K562 (cell line): ENCODE results near the gene ADTRP. TPM values are rescaled to one million over a fixed set of nuclear protein-coding genes. Genes with fewer than 3 reads are reported as not detected.

ENCODE experiments used
- ATAC-seq: fragments of 200-7000 bp; cut with Tn5 transposase; 3 replicates; pipeline ENCODE4 v1.9.1; 2020; ENCODE audit warnings: moderate library complexity
- BruUV-seq: library from RNA; stranded (reverse); fragments of 400-500 nt; replicated peaks from 2 replicates; lab custom pipeline; 2021; lab: Mats Ljungman, UMichigan
- CTCF ChIA-PET: fragments of 300-600 bp; formaldehyde crosslinking; extraction: SDS; loops from one replicate; lab custom pipeline; 2021; ENCODE audit warnings: low intra/inter-chr PET ratio; lab: Yijun Ruan, JAX
- POLR2A ChIA-PET: fragments of 300-600, 350-650 bp; sonication (Branson Sonifier 250); formaldehyde crosslinking; extraction: SDS; loops from one replicate; lab custom pipeline; 2021; ENCODE audit warnings: antibody characterized with exemption, inconsistent platforms; lab: Yijun Ruan, JAX
- DNase-seq, 4 experiments: peaks; one replicate each; pipeline versions ENCODE4 v3.0.0 to v3.0.0-alpha.2; 2011 to 2018; ENCODE audit warnings: low spot score in 3 of 4, mixed read lengths in 3 of 4; ENCODE audit errors: extremely low read depth in 1 of 4
- FAIRE-seq: peaks from 2 replicates; lab custom pipeline; 2011; peaks lifted over from hg19 to GRCh38; lab: Jason Lieb, UNC
- H2AFZ ChIP-seq: 2 replicates; pipeline ENCODE4 v1.6.0; 2011; ENCODE audit warnings: low read depth, low read length, control low read depth, inconsistent platforms
- H3K27ac ChIP-seq: fragments of 200-600 bp; 3 replicates; pipeline ENCODE4 v1.8.0; 2011; ENCODE audit warnings: low read depth, mild to moderate bottlenecking, control low read depth, inconsistent platforms, low read length, moderate library complexity, mixed read lengths; ENCODE audit errors: extremely low read depth
- H3K27me3 ChIP-seq, 2 experiments: fragments of 300-600 bp in 1 of 2; 2 replicates in 1 of 2; 3 replicates in 1 of 2; pipeline versions ENCODE4 v1.6.0 to v1.8.0; 2011; ENCODE audit warnings: inconsistent platforms in 2 of 2, low read length in 2 of 2, mild to moderate bottlenecking in 1 of 2, mixed read lengths in 1 of 2, moderate library complexity in 1 of 2; ENCODE audit not compliant: control insufficient read depth in 2 of 2, insufficient read depth in 2 of 2
- H3K36me3 ChIP-seq: fragments of 300-600 bp; 3 replicates; pipeline ENCODE4 v1.8.0; 2011; ENCODE audit warnings: mild to moderate bottlenecking, low read length, inconsistent platforms; ENCODE audit not compliant: control insufficient read depth, insufficient read depth
- H3K4me1 ChIP-seq, 2 experiments: fragments of 200-600 bp in 1 of 2; replicated peaks in 1 of 2; 2 replicates in 1 of 2; 3 replicates in 1 of 2; pipeline versions ENCODE4 v1.5.1 to v1.8.0; 2011; ENCODE audit warnings: inconsistent platforms in 2 of 2, low read length in 2 of 2, mild to moderate bottlenecking in 1 of 2, mixed read lengths in 1 of 2, moderate library complexity in 1 of 2; ENCODE audit not compliant: control insufficient read depth in 2 of 2, insufficient read depth in 2 of 2
- H3K4me2 ChIP-seq: 2 replicates; pipeline ENCODE4 v1.6.1; 2011; ENCODE audit warnings: low read length, control low read depth, inconsistent platforms, mixed read lengths; ENCODE audit not compliant: insufficient read depth
- H3K4me3 ChIP-seq: fragments of 200-600 bp; sonication (generic), shearing (Covaris generic); 2 replicates; pipeline ENCODE4 v1.5.1; 2016; ENCODE audit warnings: control low read depth, inconsistent platforms
- H3K79me2 ChIP-seq: fragments of 200-600 bp; 3 replicates; pipeline ENCODE4 v1.8.0; 2011; ENCODE audit warnings: low read length, inconsistent platforms; ENCODE audit not compliant: control insufficient read depth, insufficient read depth
- H3K9ac ChIP-seq, 2 experiments: 2 replicates each; pipeline versions ENCODE4 v1.6.0 to v1.6.1; 2011; ENCODE audit warnings: low read depth in 2 of 2, low read length in 2 of 2, control low read depth in 1 of 2, inconsistent platforms in 1 of 2, mild to moderate bottlenecking in 1 of 2, mixed read lengths in 1 of 2; ENCODE audit not compliant: insufficient read depth in 1 of 2
- H3K9me1 ChIP-seq: one replicate; pipeline ENCODE4 v1.6.0; 2011; ENCODE audit warnings: inconsistent platforms, mild to moderate bottlenecking, low read length, moderate library complexity; ENCODE audit not compliant: control insufficient read depth, insufficient read depth
- H3K9me3 ChIP-seq: replicated peaks from 2 replicates; pipeline ENCODE4 v1.5.1; 2011; ENCODE audit warnings: low read depth, low read length, inconsistent platforms; ENCODE audit not compliant: control insufficient read depth, insufficient read depth
- H4K20me1 ChIP-seq: replicated peaks from 2 replicates; pipeline ENCODE4 v1.6.1; 2011; ENCODE audit warnings: low read length, inconsistent platforms, mixed read lengths; ENCODE audit not compliant: control insufficient read depth, insufficient read depth
- BRD9 ChIP-seq: fragments of 450-650 bp; IDR thresholded peaks from 2 replicates; pipeline ENCODE4 v1.6.1; 2018; ENCODE audit warnings: low read depth; ENCODE audit not compliant: partially characterized antibody
- DIDO1 ChIP-seq: fragments of 450-650 bp; IDR thresholded peaks from 2 replicates; pipeline ENCODE4 v1.6.1; 2016; ENCODE audit warnings: low read depth, missing biosample characterization, missing genetic modification characterization
- FOXJ2 ChIP-seq: fragments of 200-800 bp; sonication (Bioruptor generic); IDR thresholded peaks from 2 replicates; pipeline ENCODE4 v1.6.1; 2016; ENCODE audit warnings: missing genetic modification characterization, missing compliant biosample characterization
- KDM1A ChIP-seq, 2 experiments: fragments of 450-650 bp; IDR thresholded peaks; 2 replicates each; pipeline ENCODE4 v1.6.1; 2016; ENCODE audit warnings: mild to moderate bottlenecking in 2 of 2
- NBN ChIP-seq: fragments of 450-650 bp; IDR thresholded peaks from 2 replicates; pipeline ENCODE4 v1.6.1; 2016; ENCODE audit warnings: low read depth, mild to moderate bottlenecking
- NR4A1 ChIP-seq, 2 experiments: fragments of 250-450 bp in 1 of 2; fragments of 450-650 bp in 1 of 2; sonication (Bioruptor Pico) in 1 of 2; IDR thresholded peaks; 2 replicates each; pipeline versions ENCODE4 v1.4.0 to v1.6.1; 2016 to 2020; ENCODE audit warnings: mild to moderate bottlenecking in 2 of 2, missing compliant biosample characterization in 1 of 2, missing genetic modification characterization in 1 of 2, moderate library complexity in 1 of 2
- PRPF4 ChIP-seq: fragments of 200-400 bp; formaldehyde crosslinking; IDR thresholded peaks from one replicate; pipeline ENCODE4 v1.6.1; 2017; ENCODE audit warnings: low read length, low read depth, mild to moderate bottlenecking; ENCODE audit not compliant: insufficient read depth, poor library complexity, severe bottlenecking
- RAD51 ChIP-seq: fragments of 450-650 bp; IDR thresholded peaks from 2 replicates; pipeline ENCODE4 v1.7.1; 2016; ENCODE audit warnings: low read depth, mild to moderate bottlenecking, borderline replicate concordance
- RBFOX2 ChIP-seq: fragments of 200-400 bp; formaldehyde crosslinking; IDR thresholded peaks from 2 replicates; pipeline ENCODE4 v1.6.1; 2017; ENCODE audit warnings: low read depth, mild to moderate bottlenecking, low read length, moderate library complexity
- SMARCA5 ChIP-seq: fragments of 450-650 bp; IDR thresholded peaks from 2 replicates; pipeline ENCODE4 v1.6.1; 2016
- TRIM24 ChIP-seq, 2 experiments: fragments of 450-650 bp; IDR thresholded peaks; 2 replicates each; pipeline ENCODE4 v1.6.1; 2016
- YY1 ChIP-seq, 3 experiments: IDR thresholded peaks; 2 replicates each; pipeline ENCODE4 v1.6.1; 2011; ENCODE audit warnings: low read length in 2 of 3, mild to moderate bottlenecking in 2 of 3, moderate library complexity in 2 of 3, borderline replicate concordance in 1 of 3, control low read depth in 1 of 3, low read depth in 1 of 3; ENCODE audit not compliant: insufficient read depth in 3 of 3, insufficient replicate concordance in 2 of 3, control insufficient read depth in 1 of 3, insufficient read length in 1 of 3; ENCODE audit errors: extremely low read depth in 1 of 3
- ZNF589 ChIP-seq: fragments of 200-800 bp; sonication (Bioruptor generic); IDR thresholded peaks from 2 replicates; pipeline ENCODE4 v1.6.1; 2016; ENCODE audit warnings: low read depth, missing genetic modification characterization, missing compliant biosample characterization
- WGBS: fragments of 100-300 bp; shearing (Covaris generic); methylation state at CpG from one replicate; pipeline ENCODE4 v1.1.6; 2016; ENCODE audit warnings: low coverage, mixed read lengths; ENCODE audit not compliant: insufficient coverage; ENCODE audit errors: missing lambda C conversion rate; 5-methylcytosine and 5-hydroxymethylcytosine counted together
- in situ Hi-C: fragments of 300-500 bp; cut with MboI; formaldehyde crosslinking; loops from 4 replicates; pipeline ENCODE4 v1.15.0; 2018; ENCODE audit warnings: inconsistent platforms, mixed read lengths
- intact Hi-C: fragments of 100-400 bp; cut with micrococcal nuclease; formaldehyde crosslinking; loops from 2 replicates; pipeline ENCODE4 v1.14.2; 2022
- polyA plus RNA-seq, 8 experiments: library from polyadenylated mRNA; depleted of rRNA in 4 of 8; stranded (reverse) in 5 of 8; unstranded in 3 of 8; fragments of >200 nt; fragmentation: Nextera tagmentation in 2 of 8; fragmentation: Illumina TruSeq in 1 of 8; extraction: Ambion mirVana in 2 of 8; extraction: Trizol in 1 of 8; gene quantifications; 2 replicates each; pipeline versions ENCODE4 v1.2.1 to v1.2.3, GENCODE V29; 2011 to 2014; ENCODE audit warnings: inconsistent platforms in 1 of 8, missing spikeins in 1 of 8
- total RNA-seq, 7 experiments: library from RNA; depleted of rRNA in 6 of 7; stranded (reverse); fragments of >200 nt in 6 of 7; fragmentation: Illumina TruSeq in 2 of 7; extraction: Trizol in 2 of 7; gene quantifications; 2 replicates each; pipeline versions ENCODE4 v1.2.1 to v1.2.3, GENCODE V29; 2011 to 2021; ENCODE audit warnings: low replicate concordance in 1 of 7
- TF ChIP-seq, protein P1 (sequence below), 2 experiments: IDR thresholded peaks; 2 replicates each; pipeline ENCODE4 v1.6.1; 2011; ENCODE audit warnings: borderline replicate concordance in 1 of 2, control low read depth in 1 of 2, low read depth in 1 of 2, low read length in 1 of 2, mild to moderate bottlenecking in 1 of 2, mixed read lengths in 1 of 2, moderate library complexity in 1 of 2; ENCODE audit not compliant: insufficient read depth in 1 of 2, insufficient read length in 1 of 2, poor library complexity in 1 of 2, severe bottlenecking in 1 of 2; ENCODE audit errors: extremely low read depth in 1 of 2
- TF ChIP-seq, protein P2 (sequence below): sonication (generic); formaldehyde crosslinking; IDR thresholded peaks from 2 replicates; pipeline ENCODE4 v1.8.0; 2022; ENCODE audit warnings: mild to moderate bottlenecking, low read depth, missing genetic modification reagents

The ADTRP gene
- total and polyA plus RNA-seq, 9 of the 15 experiments (the other 6 are each of a cell fraction or from before 2014, with no cell fraction given) = 7.4 to 24.0 (median 13.6) TPM

GRCh38 chr6:11771473-11772048 is 7.0 kb downstream of the ADTRP start (continued):
- TF ChIP-seq, protein P1, sequence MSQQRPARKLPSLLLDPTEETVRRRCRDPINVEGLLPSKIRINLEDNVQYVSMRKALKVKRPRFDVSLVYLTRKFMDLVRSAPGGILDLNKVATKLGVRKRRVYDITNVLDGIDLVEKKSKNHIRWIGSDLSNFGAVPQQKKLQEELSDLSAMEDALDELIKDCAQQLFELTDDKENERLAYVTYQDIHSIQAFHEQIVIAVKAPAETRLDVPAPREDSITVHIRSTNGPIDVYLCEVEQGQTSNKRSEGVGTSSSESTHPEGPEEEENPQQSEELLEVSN (IDR thresholded peaks at IDR 0.05; ENCODE audit: borderline replicate concordance in 1 of 2, extremely low read depth in 1 of 2, insufficient read depth in 1 of 2, insufficient read length in 1 of 2, low read depth in 1 of 2, low read length in 1 of 2, poor library complexity in 1 of 2, severe bottlenecking in 1 of 2) = no peak
- TF ChIP-seq RBFOX2 (no peak), NR4A1 (CRISPR knock-in tag; IDR thresholded peaks at IDR 0.05) (no peak), NR4A1 (tag; IDR thresholded peaks at IDR 0.05) (peak; percentile 42; the same call in 1 of the 2 replicates), SMARCA5 (no peak)

- Histone ChIP-seq H3K4me1 (peaks cover 24 to 49% of the 10 kb centered on the region in 2 experiments), H2AFZ (peak overlapping the region; percentile 42), H3K4me3 (no peak overlapping the region), H3K79me2 (no peaks in the 10 kb centered on the region), H3K27me3 (no peaks in the 10 kb centered on the region), H3K36me3 (no peaks in the 10 kb centered on the region), H3K27ac (no peak overlapping the region), H4K20me1 (no peaks in the 10 kb centered on the region), H3K9me3 (no peaks in the 10 kb centered on the region), H3K9me1 (no peaks in the 10 kb centered on the region), H3K4me2 (peak overlapping the region; percentile 42), H3K9ac (peak overlapping the region; percentile 31 to 69; a peak in 2 of 4 replicates)
- ChIA-PET POLR2A (interaction anchor here (1.0 to 3.9 kb wide), 3 partner anchors 8 to 42 kb away, joined by 3 to 17 read pairs (median 5); partner anchors contain the start of gene ADTRP), CTCF (no interaction called here)
- DNase-seq (peak in 2 of 4 experiments; percentile 44 to 48), ATAC-seq (peak; percentile 60), FAIRE-seq (no peak)
- intact Hi-C loops (no loop called here), in situ Hi-C loops (no loop called here)
- WGBS = 77% methylated on average over 26 of the region's 27 CpGs
- no TSS peak for BruUV-seq
- TF ChIP-seq ZNF589 (CRISPR knock-in tag) (no peak), NBN (no peak), YY1 (IDR thresholded peaks at IDR 0.05; ENCODE audit: borderline replicate concordance in 1 of 3, control insufficient read depth in 1 of 3, extremely low read depth in 1 of 3, insufficient read depth in 3 of 3, insufficient read length in 1 of 3, insufficient replicate concordance in 2 of 3, low read depth in 1 of 3, low read length in 2 of 3) (no peak), RAD51 (no peak), KDM1A (IDR thresholded peaks at IDR 0.05) (no peak), DIDO1 (tag) (no peak), TRIM24 (IDR thresholded peaks at IDR 0.05) (no peak), FOXJ2 (no peak; the same call in 1 of the 2 replicates), BRD9 (peak; percentile 54), PRPF4 (no peak)
- TF ChIP-seq, protein P2, sequence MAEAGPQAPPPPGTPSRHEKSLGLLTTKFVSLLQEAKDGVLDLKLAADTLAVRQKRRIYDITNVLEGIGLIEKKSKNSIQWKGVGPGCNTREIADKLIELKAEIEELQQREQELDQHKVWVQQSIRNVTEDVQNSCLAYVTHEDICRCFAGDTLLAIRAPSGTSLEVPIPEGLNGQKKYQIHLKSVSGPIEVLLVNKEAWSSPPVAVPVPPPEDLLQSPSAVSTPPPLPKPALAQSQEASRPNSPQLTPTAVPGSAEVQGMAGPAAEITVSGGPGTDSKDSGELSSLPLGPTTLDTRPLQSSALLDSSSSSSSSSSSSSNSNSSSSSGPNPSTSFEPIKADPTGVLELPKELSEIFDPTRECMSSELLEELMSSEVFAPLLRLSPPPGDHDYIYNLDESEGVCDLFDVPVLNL (CRISPR knock-in tag) = no peak
Observed at GRCh38 chr6:11770546-11771466, 7.8 kb downstream of the ADTRP start.
